ENCODE results near the gene MBP.

MBP gene

GRCh38 chr18:77015771-77016710, 116.5 kb downstream of the MBP start:
- POLR2A ChIA-PET: no interaction called here

DNA sequence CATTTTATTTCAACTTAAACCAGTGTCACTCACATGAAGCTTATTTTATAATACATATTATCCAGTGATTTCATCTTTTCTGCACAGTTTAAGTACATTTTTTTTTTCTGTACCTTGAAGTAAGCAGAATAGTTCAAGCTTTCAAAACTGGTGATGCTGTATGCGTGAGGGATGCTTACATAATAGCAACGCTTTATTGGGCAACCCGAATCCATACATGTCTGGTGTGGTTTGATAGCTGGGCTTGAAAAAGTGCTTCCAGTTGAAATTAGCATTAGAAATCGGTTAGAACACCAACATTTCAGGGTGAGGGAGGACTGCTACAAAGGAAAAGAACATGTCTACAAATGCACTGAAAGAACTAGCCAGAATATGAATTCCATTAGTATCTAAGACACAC, 117.4 kb downstream of the MBP start:
- no peak for DNase-seq (ENCODE audit: extremely low spot score)
- CTCF ChIA-PET: interaction anchor here (1.1 to 2.8 kb wide), 4 partner anchors 9 to 31 kb away, joined by 3 to 13 read pairs (median 6); no protein-coding TSS in a partner anchor

More at GRCh38 chr18:77015771-77016710, 116.5 kb downstream of the MBP start:
- no peak for DNase-seq (ENCODE audit: extremely low spot score)
- TF ChIP-seq CTCF (IDR thresholded peaks at IDR 0.05; ENCODE audit: control extremely low read depth, extremely low read depth, low read depth, missing control alignments): no peak
- CTCF ChIA-PET: interaction anchor here (2.4 to 2.8 kb wide), 2 partner anchors 12 to 16 kb away, joined by 9 to 13 read pairs; no protein-coding TSS in a partner anchor

GRCh38 chr18:77014538-77014937, 118.0 kb downstream of the MBP start:
- CTCF ChIA-PET: interaction anchor here (1.1 to 2.4 kb wide), 3 partner anchors 9 to 30 kb away, joined by 3 to 13 read pairs (median 3); no protein-coding TSS in a partner anchor
- POLR2A ChIA-PET: no interaction called here
- no peak for TF ChIP-seq CTCF (IDR thresholded peaks at IDR 0.05; ENCODE audit: control extremely low read depth, extremely low read depth, low read depth, missing control alignments)
- no peak for DNase-seq (ENCODE audit: extremely low spot score)

More for the DNA sequence above, 117.4 kb downstream of the MBP start:
- POLR2A ChIA-PET: no interaction called here
- no peak for TF ChIP-seq CTCF (IDR thresholded peaks at IDR 0.05; ENCODE audit: control extremely low read depth, extremely low read depth, low read depth, missing control alignments)

DNA sequence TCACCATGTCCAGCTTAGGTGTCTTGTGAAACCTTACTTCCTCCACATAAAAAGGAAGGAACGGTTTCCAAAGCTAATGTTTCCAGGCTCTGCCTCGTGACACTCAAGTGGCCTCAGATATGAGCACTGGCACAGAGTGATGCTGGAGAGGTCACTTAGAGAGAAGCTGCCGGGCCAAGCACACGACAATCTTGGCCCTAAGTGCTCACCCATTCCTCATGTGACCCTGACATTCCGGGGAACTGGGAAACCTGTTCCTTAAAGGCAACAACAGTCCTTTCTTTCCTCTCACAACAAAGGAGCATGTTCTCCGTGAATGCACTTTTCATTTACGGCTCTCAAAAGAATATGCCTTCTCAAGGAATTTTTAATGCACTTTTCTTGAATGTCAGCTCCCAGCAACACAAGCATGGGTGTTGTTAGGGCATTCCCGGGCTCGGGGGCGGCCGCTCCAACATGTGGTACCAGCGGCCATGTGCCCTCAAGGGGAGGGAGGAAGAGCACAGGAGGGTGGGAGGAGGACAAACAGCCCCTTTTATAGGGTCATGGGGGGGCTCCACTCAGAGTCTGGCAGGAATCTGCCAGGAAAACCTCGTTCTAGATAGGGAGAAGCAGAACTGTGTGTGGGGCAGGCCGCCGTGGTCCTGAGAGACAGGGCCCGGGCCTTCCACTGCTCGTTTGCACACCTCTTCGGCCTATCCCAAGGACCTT, 118.6 kb downstream of the MBP start:
- CTCF ChIA-PET: interaction anchor here (0.9 to 5.8 kb wide), 5 partner anchors 8 to 49 kb away, joined by 3 to 40 read pairs (median 4); no protein-coding TSS in a partner anchor
- no peak for DNase-seq (ENCODE audit: extremely low spot score)
- POLR2A ChIA-PET: no interaction called here
- no peak for TF ChIP-seq CTCF (IDR thresholded peaks at IDR 0.05; ENCODE audit: control extremely low read depth, extremely low read depth, low read depth, missing control alignments)

DNA sequence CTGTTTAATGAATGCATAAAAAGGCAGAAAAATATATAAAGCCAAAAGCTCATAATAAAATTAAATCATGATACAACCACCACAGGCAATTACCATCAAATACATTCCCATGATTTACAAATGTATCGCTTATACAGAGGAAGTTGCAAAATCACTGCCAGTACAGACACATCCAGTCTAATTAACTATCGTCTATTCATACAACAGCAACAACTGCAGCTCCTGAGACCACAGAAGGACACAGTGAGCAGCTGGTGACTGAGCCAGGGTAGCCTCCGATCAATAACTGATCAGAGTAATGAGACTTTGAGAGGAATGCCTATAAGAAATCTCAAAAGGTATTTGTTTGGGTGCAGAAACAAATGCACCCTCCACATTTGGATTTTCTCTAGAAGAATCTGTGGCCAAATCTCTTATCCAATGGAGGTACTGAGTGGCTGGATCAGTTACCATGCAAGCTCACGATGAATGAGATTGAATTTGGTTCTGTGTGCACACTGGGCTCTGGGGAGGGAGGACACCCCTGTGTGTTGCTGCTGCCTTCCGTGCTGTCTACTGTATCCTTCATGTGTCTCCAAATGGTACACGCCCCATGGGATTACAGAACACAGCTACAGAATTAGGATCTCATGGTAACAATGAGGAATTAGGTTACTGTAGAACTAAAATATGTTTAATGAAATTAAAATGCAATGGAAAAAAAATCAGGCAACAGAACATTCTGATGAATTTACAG, 119.6 kb downstream of the MBP start:
- POLR2A ChIA-PET: no interaction called here
- CTCF ChIA-PET: interaction anchor here (1.0 to 5.8 kb wide), 6 partner anchors 9 to 210 kb away, joined by 3 to 40 read pairs (median 5); no protein-coding TSS in a partner anchor
- TF ChIP-seq CTCF (IDR thresholded peaks at IDR 0.05; ENCODE audit: control extremely low read depth, extremely low read depth, low read depth, missing control alignments): no peak
- no peak for DNase-seq (ENCODE audit: extremely low spot score)

DNA sequence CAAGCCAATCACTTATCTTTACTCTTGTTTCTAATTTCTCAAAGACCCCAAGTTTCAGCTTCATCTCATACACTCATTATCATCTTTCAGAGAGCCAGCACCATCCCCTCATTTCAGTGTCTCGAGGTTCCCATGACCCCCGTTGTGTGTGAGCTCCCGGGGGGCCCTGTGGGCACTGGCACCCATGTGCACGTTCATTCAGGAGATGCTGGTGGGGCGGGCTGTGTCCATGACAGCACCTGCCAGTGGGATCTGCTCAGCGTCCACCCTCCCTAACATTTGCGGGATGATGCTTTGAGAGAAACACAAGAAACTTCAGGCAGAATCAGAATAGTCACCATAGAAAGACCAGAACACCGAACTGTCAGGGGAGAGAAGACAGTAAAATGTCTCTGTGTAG, 120.5 kb downstream of the MBP start:
- ChIA-PET POLR2A (no interaction called here), CTCF (interaction anchor here (1.0 to 5.8 kb wide), 3 partner anchors 8 to 28 kb away, joined by 4 to 40 read pairs (median 11); no protein-coding TSS in a partner anchor)
- DNase-seq (ENCODE audit: extremely low spot score): no peak
- no peak for TF ChIP-seq CTCF (IDR thresholded peaks at IDR 0.05; ENCODE audit: control extremely low read depth, extremely low read depth, low read depth, missing control alignments)

Data from GM10248 (cell line).